Glomerular visceral epithelial cell (primary cell): ENCODE results near the gene MSANTD1.

Experiments
- DNase-seq: peaks from one replicate; pipeline ENCODE4 v3.0.0-alpha.2; 2016; ENCODE audit errors: extremely low spot score

The MSANTD1 gene

DNA sequence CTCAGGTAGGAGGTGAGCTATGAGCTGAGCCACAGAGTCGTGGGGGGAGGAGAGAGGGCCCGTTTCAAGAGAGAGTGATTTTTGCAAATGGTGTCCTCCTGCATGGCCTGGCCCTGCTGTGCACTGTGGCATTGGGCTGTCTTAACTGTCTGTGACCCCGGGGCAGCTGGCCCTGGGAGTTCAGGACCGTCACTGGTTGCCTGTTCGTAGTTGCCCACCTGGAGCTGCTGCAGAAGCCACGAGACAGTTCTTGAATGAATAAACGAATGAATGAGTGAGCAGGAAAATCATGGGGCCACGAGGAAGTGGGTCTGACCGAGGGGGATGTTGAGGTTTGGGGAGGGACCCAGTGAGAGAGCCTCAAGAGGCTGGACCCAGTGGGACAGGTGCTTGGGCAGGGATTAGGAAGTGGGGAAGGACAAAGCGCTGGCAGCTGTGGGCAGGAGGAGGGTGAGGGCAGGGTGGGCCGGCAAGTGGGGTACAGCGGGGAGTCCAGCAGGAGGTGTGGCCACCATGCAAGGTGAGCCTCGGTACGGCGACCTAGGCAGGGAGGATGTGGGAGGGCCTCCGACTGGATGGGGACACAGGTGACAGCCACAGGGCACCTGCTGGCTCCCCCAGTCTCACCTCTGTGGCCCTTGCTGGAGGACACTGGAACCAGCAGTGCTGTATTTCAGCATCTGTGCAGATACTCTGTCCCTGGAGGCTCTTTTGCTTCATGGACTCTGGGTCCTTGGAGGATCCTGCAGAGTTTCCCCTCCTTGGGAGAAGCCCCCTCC lies 54.0 kb downstream of the MSANTD1 start:
- DNase-seq, result no peak

GRCh38 chr4:3303565-3303824 lies 54.5 kb downstream of the MSANTD1 start:
- no peak for DNase-seq

GRCh38 chr4:3303923-3304710 lies 55.2 kb downstream of the MSANTD1 start:
- no peak for DNase-seq

DNA sequence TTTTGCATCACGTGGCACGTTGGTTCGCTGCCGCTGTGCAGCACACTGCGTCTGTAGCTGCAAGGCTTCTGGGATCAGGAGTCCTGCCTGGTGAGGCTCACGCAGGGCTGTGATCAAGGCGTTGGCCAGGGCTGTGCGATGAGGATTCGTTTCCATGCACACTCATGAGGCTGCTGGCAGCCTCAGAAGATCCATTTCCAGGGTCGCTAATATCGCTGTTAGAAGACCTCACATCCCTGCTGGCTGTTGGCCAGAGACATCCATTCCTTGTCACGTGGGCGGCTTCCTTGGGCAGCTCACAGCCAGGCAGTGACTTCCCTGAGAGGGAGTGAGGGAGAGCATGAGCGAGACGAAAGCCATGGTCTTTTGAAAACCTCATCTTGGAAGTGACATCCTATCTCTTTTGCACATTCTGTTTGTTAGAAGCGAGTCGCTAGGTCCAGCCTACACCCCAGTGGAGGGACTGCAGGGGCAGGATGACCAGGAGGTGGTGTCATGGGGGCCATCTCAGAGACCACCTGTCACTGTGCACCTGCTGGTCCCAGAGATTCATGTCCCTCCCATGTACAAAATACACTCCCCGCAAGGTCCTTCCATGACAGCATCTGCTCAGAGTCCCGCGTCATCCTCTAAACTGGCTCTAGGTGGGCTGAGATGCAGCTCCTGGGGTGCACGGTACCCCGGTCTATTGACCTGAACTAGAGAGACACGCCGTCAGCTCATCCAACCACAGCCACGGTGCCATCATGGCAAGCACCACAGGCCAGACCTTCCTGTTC lies 56.1 kb downstream of the MSANTD1 start:
- no peak for DNase-seq

DNA sequence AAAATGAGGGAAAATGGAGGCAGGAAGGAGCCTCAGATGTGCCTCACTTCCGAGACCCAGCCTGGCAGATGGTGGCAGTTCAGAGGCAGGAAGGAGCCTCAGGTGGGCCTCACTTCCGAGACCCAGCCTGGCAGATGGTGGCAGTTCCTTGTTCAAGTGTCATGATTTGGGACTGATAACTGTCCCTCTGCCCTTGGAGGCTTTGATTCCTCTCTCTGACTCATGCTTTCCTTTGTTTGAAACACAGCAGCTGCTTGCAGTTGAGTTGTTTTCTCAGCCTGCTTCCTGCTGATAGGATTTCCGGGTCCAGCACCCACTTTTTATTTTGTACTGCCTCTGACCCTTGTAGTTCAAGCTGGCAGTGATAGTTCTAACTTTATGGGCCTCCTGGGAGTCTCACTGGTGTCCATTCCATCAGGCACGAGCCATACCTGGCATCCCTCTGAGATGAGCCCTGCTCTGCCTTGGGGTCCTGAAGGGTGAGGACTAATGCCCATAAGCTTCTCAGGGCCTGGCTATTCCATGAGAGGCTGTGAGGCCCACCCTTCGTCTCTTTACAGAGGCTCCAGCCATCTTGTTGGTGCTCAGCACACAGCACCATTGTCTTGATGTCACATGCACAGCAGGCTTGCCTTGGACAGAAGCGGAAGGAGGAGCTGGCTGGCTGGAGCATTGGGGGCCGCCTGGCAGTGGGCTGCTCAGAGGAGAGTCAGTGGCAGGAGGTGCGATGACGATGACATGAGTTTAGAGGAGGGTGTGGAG lies 56.8 kb downstream of the MSANTD1 start:
- DNase-seq, result no peak
